CD4-positive, alpha-beta T cell (primary cell): ENCODE measurements around the gene AGBL5. TPM values are rescaled to one million over a fixed set of nuclear protein-coding genes. Genes with fewer than 3 reads are reported as not detected.

Experiments
- ATAC-seq: fragments of 200-7000 bp; cut with Tn5 transposase; one replicate; pipeline ENCODE4 v1.10.0; 2022; ENCODE audit warnings: mild to moderate bottlenecking; ENCODE audit not compliant: poor library complexity
- CTCF ChIA-PET: fragments of 350-600 bp; sonication (Branson Sonifier 250); formaldehyde crosslinking; loops from one replicate; lab custom pipeline; 2021; ENCODE audit warnings: antibody characterized with exemption, inconsistent platforms; lab: Charles Lee
- POLR2A ChIA-PET: fragments of 350-600 bp; sonication (Branson Sonifier 250); formaldehyde crosslinking; loops from one replicate; lab custom pipeline; 2021; ENCODE audit warnings: antibody characterized with exemption, inconsistent platforms; lab: Charles Lee
- DNase-seq, 14 experiments: peaks; one replicate each; pipeline ENCODE4 v3.0.0-alpha.2; 2013 to 2020; ENCODE audit warnings: mixed read lengths in 2 of 14
- H3K27ac ChIP-seq, 2 donors: one replicate each; pipeline versions ENCODE4 v1.5.1 to v1.7.0; 2013; ENCODE audit warnings: low read length in 2 of 2, low read depth in 1 of 2, mild to moderate bottlenecking in 1 of 2
- H3K27me3 ChIP-seq, 2 experiments: 1 replicate in 1 of 2; 2 replicates in 1 of 2; pipeline versions ENCODE4 v1.6.1 to v1.7.0; 2013; ENCODE audit warnings: low read length in 2 of 2, control low read depth in 1 of 2, mild to moderate bottlenecking in 1 of 2, moderate library complexity in 1 of 2; ENCODE audit not compliant: insufficient read depth in 2 of 2, control insufficient read depth in 1 of 2
- H3K36me3 ChIP-seq: one replicate; pipeline ENCODE4 v1.6.1; 2013; ENCODE audit warnings: low read length, control low read depth; ENCODE audit not compliant: insufficient read depth
- H3K4me1 ChIP-seq: one replicate; pipeline ENCODE4 v1.6.1; 2013; ENCODE audit warnings: low read length, control low read depth; ENCODE audit not compliant: insufficient read depth
- H3K4me3 ChIP-seq: one replicate; pipeline ENCODE4 v1.5.1; 2013; ENCODE audit warnings: mild to moderate bottlenecking, low read length, moderate library complexity
- H3K9me3 ChIP-seq, 2 experiments: 1 replicate in 1 of 2; 2 replicates in 1 of 2; pipeline versions ENCODE4 v1.6.1 to v1.7.0; 2013; ENCODE audit warnings: low read length in 2 of 2, mild to moderate bottlenecking in 2 of 2, control low read depth in 1 of 2, moderate library complexity in 1 of 2; ENCODE audit not compliant: control insufficient read depth in 1 of 2, insufficient read depth in 1 of 2
- H3K27ac Mint-ChIP-seq: one replicate; pipeline ENCODE4 v1.8.0; 2020; ENCODE audit warnings: mixed read lengths
- H3K27me3 Mint-ChIP-seq: one replicate; pipeline ENCODE4 v1.8.0; 2021; ENCODE audit warnings: mixed read lengths
- H3K36me3 Mint-ChIP-seq: one replicate; pipeline ENCODE4 v1.8.0; 2021; ENCODE audit warnings: low read depth, mixed read lengths
- H3K4me1 Mint-ChIP-seq: one replicate; pipeline ENCODE4 v1.8.0; 2021; ENCODE audit warnings: low read depth, mixed read lengths
- H3K4me3 Mint-ChIP-seq: one replicate; pipeline ENCODE4 v1.8.0; 2020; ENCODE audit warnings: mild to moderate bottlenecking, mixed read lengths
- H3K9me3 Mint-ChIP-seq: one replicate; pipeline ENCODE4 v1.8.0; 2020; ENCODE audit warnings: mixed read lengths
- CTCF ChIP-seq: fragments of 200-600 bp; IDR thresholded peaks from one replicate; pipeline ENCODE4 v1.8.0; 2022; ENCODE audit warnings: antibody characterized with exemption, mild to moderate bottlenecking
- intact Hi-C, 2 experiments: fragments of 100-400 bp; cut with DNase I in 1 of 2; cut with micrococcal nuclease in 1 of 2; formaldehyde crosslinking; loops; one replicate each; pipeline versions ENCODE4 v1.15.1 to v1.9.0; 2023 to 2025; cut with DNase I, micrococcal nuclease
- total RNA-seq, 174 experiments: library from RNA in 2 of 174; stranded (reverse) in 2 of 174; gene quantifications; one replicate each; pipeline ENCODE4 v1.2.3 and lab custom pipeline; 2021 to 2026

Gene AGBL5
- total RNA-seq, 2 experiments from 2014 or later, result 10.8 to 11.6 TPM

- POLR2A ChIA-PET, result interaction anchor here (0.8 kb wide), 1 partner anchor 1061 kb away, joined by 3 read pairs; no protein-coding TSS in a partner anchor
- intact Hi-C loops, result no loop called here
Measured at GRCh38 chr2:27010139-27010538, 41.3 kb upstream of the AGBL5 start.

GRCh38 chr2:27013738-27014137 lies 37.7 kb upstream of the AGBL5 start:
- ChIA-PET POLR2A (no interaction called here), CTCF (no interaction called here)
- peaks cover 8% of the 10 kb centered on the region for H3K4me1 Mint-ChIP-seq
- H3K27me3 ChIP-seq, result no peaks in the 10 kb centered on the region
- H3K27ac Mint-ChIP-seq, result no peak overlapping the region
- intact Hi-C loops, result no loop called here
- no peak for ATAC-seq
- TF ChIP-seq CTCF, result no peak
- no peaks in the 10 kb centered on the region for H3K36me3 Mint-ChIP-seq
- no peak overlapping the region for H3K27ac ChIP-seq
- DNase-seq, result no peak
- no peaks in the 10 kb centered on the region for H3K27me3 Mint-ChIP-seq
- H3K4me1 ChIP-seq, result no peaks in the 10 kb centered on the region
- H3K4me3 ChIP-seq, result no peak overlapping the region
- no peaks in the 10 kb centered on the region for H3K9me3 ChIP-seq
- H3K4me3 Mint-ChIP-seq, result no peak overlapping the region
- H3K9me3 Mint-ChIP-seq, result no peaks in the 10 kb centered on the region
- H3K36me3 ChIP-seq, result no peaks in the 10 kb centered on the region

More at GRCh38 chr2:27010139-27010538, 41.3 kb upstream of the AGBL5 start:
- DNase-seq, result no peak
- Histone ChIP-seq H3K27me3 (no peaks in the 10 kb centered on the region), H3K4me3 (no peak overlapping the region), H3K9me3 (no peaks in the 10 kb centered on the region), H3K27ac (no peak overlapping the region), H3K4me1 (no peaks in the 10 kb centered on the region), H3K36me3 (no peaks in the 10 kb centered on the region)
- ATAC-seq, result no peak
- H3K36me3 Mint-ChIP-seq, result no peaks in the 10 kb centered on the region
- H3K27ac Mint-ChIP-seq, result no peak overlapping the region
- no peaks in the 10 kb centered on the region for H3K9me3 Mint-ChIP-seq
- CTCF ChIA-PET, result no interaction called here
- H3K4me1 Mint-ChIP-seq, result peaks cover 8% of the 10 kb centered on the region
- H3K4me3 Mint-ChIP-seq, result no peak overlapping the region
- TF ChIP-seq CTCF, result no peak
- H3K27me3 Mint-ChIP-seq, result peaks cover 4% of the 10 kb centered on the region

- Histone ChIP-seq H3K27ac (no peak overlapping the region), H3K4me3 (no peak overlapping the region), H3K4me1 (no peaks in the 10 kb centered on the region), H3K9me3 (no peaks in the 10 kb centered on the region), H3K27me3 (no peaks in the 10 kb centered on the region), H3K36me3 (no peaks in the 10 kb centered on the region)
- ATAC-seq (no peak), DNase-seq (no peak)
- no peaks in the 10 kb centered on the region for H3K27me3 Mint-ChIP-seq
- intact Hi-C loops, result no loop called here
- peaks cover 4% of the 10 kb centered on the region for H3K4me1 Mint-ChIP-seq
- TF ChIP-seq CTCF, result no peak
- no peak overlapping the region for H3K27ac Mint-ChIP-seq
- H3K4me3 Mint-ChIP-seq, result no peak overlapping the region
- ChIA-PET POLR2A (no interaction called here), CTCF (interaction anchor here (2.9 kb wide), 1 partner anchor 53 kb away, joined by 56 read pairs; no protein-coding TSS in a partner anchor)
- no peaks in the 10 kb centered on the region for H3K36me3 Mint-ChIP-seq
- no peaks in the 10 kb centered on the region for H3K9me3 Mint-ChIP-seq
Measured at GRCh38 chr2:27014771-27015433, 36.6 kb upstream of the AGBL5 start.
